HG03342 (cell line): ENCODE results near the gene PCSK1.
"Not testable (repeated sequence)": the region's sequence is repeated elsewhere in the genome, so short reads cannot be mapped to it uniquely, and the experiment has no call there.

Source experiments
- ATAC-seq: cut with Tn5 transposase; IDR thresholded peaks from one replicate; pipeline ENCODE4 v1.9.1; 2021; ENCODE audit warnings: mild to moderate bottlenecking, moderate library complexity; ENCODE audit not compliant: unreplicated experiment

PCSK1 gene

DNA sequence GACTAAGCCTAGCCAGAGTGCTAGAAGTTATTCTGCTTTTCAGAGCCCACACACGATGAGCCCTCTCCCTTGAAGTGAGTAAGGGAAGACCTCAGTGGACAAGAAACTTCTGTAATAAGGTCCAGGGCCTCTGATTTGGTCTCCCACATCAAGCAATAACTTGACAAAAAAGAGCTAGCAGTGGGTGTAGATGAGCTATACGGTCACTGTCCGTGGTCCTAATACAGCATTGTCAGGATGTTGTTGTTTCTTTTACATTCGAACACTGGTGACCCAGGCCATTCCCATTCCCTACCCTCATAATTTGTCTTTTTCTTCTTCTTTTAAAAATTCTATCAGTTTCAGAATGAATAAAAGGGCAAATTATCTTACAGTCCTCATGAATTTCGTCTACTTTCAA lies 5.2 kb downstream of the PCSK1 start:
- ATAC-seq = no peak

DNA sequence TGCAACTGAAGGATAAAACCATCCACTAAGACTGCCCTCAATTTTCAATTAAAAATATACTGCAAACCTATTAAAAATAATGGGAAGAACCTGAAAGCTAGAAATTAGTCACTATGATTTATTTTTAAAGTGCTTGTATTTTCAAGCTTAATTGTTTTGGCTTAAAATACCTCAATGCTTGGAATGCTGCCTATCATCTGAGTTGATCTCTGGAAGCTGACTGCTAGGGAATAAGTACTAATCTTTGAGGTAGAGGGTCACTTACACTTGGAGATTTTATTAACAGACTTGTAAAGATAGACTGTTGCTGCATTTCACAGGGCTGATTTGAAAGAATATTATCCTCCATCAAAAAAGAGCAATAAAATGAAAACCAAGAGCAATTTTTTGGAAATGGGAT lies 6.2 kb downstream of the PCSK1 start:
- ATAC-seq = no peak

DNA sequence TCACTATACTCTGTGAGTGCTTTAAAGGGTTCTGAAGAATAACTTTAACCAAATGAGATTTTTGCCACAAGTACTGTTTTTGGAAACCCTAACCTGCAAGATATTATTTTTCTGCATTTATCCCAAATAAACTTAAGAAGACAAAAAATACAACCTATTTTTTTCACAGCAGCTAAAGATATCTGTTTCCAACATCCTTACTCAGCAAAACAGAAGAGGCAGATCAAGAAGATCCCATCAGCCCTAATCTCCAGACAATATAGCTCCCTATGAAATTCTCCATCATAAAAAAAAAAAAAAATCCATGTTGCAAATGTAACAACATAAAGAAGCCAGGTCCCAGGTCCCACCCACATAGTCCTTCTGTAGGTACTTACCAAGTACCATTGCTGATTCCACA lies 7.6 kb downstream of the PCSK1 start:
- no peak for ATAC-seq

DNA sequence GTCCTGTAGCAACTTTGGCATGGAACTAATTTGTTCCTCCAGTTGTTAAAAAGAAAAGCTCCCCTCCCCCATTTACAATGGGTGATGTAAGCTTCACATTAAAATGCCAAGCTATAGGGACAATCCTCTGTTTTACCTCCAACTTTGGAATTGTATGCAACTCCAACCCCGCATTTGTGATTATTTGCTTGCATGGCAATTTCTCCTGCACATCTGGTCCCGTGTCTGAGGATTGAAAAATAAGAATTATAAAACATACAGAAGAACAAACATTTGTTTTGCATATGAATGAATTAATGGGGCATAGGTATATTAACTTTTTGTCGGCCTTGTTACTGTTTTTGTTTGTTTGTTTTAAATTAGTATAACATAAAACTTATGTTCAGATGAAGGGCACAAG lies 17.2 kb downstream of the PCSK1 start:
- no peak for ATAC-seq

DNA sequence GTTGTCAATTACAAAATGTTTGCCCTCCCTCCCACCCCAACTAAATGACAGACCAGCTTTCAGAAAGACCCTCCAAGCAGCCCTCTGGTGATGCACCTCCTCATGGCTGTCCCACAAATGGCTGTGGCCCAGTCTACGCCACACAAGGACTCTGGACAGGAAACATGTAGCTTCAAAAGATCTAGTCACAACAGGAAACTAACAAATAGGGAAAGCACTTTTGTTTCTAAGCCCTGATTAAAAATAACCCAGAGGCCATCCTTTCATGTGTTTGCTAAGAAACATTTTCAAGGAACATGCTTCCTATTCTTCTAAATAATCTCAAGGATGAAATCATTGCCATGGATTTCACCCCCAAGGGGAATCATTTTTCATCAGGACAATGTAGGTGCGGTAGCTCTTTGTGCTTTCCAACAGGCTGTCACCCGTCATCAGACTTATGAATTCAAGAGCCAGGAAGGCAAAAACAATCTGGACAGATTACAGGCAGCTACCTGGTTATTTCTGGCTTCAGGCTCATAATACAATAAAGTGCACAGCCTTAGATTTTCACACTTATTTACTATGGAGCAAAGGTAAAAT lies 20.1 kb downstream of the PCSK1 start:
- no peak for ATAC-seq

DNA sequence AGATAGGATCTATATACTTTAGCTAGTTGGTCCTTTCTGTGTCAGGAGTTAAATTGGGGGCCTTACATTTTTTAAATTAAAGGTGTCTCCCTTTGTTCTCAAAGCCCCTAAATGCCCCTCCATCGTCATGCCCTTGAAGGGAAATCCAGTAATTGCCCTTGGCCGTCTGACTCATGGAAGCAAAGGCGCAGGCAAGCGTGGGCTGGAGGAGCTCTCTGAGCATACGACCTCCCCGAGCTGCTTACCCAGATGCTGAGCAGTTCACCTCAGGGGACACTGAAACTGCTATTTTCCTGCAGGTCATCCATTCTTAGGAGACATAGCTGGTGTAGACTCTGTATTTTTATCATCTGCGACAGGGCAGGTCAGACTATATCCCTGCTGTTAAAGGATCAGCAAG lies 23.0 kb downstream of the PCSK1 start:
- no peak for ATAC-seq

DNA sequence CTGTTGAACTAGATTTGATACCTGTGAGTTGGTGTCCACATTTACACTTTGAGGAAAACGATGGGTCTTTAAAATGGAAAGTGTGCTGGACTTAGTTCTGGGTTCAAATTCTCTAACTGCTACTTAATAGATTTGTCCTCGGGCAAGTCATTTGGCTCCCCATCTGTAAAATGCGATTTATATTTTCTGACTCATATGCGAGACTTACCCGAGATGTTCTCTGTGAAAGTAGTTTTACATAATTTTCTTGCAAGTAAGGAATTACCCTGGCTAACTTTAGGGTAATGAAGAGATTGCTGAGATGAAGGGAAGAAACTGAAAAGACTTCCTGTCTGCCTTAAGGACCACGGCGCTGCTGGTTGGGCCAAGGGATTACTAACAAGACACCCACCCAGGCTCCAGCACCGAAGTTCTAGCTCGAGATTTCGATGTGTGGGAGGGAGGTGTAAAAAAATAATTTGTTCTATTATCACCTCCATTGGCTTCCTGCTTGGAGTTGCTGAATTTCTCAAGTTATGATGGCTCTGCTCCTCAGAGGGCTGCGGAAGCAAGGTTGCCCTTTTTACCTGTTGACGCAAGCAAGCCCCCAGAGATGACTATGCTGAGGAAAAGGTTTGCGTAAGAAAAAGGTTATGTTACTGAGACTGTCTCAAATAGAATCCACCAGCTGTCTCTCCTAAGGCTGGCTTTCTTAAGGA lies 24.1 kb downstream of the PCSK1 start:
- no peak for ATAC-seq

DNA sequence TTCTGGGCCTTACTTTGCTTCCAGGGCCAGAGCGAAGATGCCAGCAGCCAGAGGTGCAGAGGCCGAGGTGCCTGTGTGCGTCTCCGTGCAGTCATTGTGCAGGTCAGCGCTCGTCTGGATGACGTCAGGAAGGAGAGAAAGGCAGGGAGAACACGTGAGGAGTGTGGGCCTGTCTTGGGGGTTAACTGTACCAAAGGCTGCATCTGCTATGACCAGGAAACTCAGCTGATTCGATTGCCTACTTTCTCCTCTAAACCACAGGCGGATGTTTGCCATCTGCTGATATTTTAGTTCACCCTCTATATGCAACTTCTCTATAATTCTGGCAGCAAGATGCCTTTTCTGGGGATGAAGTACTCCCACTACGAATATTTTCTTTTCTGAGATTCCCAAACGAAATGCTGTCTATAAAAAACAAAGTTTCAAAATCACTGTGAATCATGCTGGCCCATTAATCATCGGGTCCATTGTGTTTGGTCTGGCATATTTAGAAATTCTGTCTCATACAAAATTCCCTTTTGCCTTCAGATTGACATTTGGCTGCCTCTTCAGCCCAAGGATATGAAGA lies 24.8 kb downstream of the PCSK1 start:
- ATAC-seq = no peak

DNA sequence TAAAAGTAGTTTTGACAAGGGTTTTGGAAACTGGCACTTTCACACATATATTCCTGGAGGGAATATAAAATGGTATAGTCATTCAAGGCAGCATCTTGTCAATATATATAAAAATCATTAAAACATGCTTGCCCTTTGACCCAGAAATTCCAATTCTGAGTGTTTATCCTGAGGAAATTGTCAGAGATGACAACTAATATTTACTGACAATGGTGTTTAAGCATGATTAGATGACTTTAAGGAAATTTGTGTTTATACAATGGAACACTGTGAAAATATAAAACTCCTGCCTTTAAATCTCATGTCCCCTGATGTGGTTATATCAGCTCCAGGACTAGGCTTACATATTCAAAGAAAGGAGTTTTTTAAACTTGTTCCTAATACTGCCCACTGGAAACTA lies 25.6 kb downstream of the PCSK1 start:
- no peak for ATAC-seq

DNA sequence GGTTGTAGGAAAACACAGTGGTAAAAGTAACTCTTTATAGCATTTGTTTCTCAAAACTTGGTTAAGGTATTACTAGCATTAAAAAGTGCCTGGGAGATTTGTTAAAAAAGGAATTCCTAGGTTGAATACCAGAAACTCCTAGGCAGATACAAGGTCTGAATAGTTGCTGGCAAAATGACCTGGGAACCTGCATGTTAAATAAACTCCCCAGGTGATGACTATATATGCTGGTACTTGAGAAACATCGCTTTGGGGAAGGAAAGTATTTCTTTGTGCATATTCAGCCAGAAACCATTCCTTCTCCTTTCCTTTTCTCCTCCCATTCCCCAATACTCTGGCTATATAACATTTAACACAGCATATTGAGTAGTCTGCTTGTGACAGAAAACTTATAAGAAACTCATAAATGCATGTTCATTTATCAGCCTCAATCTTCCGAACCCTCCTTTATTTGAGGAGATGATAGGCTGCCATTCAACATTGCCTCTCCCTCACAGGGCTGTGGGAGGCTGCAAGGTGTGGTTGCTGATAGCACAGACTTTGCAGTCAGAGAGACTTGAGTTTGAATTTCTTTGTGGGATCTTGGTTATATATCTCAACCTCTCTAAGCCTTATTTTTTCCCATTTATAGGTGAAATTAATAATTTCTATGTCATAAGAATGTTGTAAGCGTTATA lies 28.7 kb downstream of the PCSK1 start:
- ATAC-seq = no peak

DNA sequence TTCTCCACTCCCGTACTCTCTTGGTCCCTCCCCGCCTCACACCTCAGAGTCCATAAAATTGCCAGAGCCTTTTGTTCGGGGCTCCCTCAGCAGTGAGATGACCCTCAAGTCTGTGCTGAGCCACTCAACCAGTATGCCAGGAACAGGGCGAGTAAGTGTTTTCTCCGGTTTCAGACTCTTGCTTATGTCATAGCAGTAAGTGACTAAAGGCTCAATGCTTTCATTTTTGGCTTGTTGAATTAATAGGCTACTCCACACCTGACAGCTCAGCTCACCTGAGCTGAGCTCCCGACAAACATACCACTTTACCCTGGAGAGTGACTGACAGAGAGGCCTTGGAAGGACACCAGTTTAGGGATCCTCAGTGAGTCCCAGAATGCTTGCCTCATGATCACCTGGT lies 30.5 kb downstream of the PCSK1 start:
- ATAC-seq = no peak

DNA sequence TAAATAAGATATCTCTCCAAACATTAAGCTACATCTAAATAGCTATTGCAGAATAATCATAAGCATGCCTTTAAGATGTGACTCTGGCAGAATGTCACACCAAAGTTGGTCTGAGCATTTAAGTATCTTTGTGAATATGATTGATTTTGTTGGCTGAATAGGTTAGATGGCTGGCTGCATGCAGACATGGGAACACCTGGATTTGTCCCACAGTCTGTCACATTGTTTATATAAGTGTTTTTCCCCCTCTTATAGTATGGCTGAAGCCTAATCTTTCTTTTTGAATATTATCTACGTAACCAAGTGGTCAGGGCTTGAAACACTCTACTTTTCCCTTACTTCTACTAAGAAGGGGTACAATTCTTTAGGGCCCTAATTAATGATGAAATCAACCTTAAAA lies 36.2 kb downstream of the PCSK1 start:
- no peak for ATAC-seq

DNA sequence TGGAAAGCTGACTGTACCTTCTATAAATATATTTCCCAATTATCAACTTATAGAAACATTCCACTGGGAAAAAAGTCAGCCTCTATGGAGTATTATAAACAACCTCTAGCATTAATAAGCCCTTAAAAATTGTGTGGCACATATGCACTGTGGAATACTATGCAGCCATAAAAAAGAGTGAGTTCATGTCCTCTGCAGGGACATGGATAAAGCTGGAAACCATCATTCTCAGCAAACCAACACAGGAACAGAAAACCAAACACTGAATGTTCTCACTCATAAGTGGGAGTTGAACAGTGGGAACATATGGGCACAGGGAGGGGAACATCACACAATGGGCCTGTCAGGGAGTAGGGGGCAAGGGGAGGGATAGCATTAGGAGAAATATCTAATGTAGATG lies 37.8 kb downstream of the PCSK1 start:
- not testable (repeated sequence) for ATAC-seq

DNA sequence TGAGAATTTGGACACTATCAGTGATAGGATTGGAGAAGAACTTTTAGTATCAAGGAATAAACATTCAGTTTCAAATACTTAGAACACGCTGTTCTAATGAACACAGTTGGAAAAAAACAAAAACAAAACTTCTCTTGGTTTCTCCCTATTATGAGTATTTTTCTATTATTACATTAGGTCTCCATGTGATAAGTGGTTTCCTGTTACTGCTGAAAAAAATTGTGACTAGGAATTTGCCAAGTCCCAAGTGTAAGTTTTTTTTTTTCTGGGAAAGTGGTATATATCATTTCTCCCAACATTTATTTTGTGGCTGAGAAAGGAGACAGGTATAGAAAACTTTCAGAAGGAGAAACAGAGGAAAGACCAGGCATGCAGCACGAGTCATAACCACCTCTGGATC lies 41.1 kb downstream of the PCSK1 start:
- ATAC-seq = no peak

DNA sequence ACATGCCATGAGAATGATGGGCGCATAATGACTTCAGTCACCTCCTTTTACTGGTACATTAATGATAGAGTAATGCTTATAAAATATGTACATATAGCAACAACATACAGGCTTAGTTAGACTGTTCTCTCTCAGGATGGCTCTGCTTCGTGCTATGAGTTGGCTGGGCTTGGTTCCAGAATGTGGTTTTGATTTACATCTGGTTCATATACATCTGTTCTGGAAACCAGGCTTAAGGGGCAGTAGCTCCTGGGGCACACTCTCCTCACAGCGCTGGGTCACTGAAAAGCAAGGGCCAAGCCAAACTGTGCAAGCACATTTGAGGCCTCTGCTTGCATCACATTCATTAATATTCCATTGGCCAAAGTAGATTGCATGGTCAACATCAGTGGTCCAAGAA lies 44.9 kb downstream of the PCSK1 start:
- ATAC-seq = no peak

DNA sequence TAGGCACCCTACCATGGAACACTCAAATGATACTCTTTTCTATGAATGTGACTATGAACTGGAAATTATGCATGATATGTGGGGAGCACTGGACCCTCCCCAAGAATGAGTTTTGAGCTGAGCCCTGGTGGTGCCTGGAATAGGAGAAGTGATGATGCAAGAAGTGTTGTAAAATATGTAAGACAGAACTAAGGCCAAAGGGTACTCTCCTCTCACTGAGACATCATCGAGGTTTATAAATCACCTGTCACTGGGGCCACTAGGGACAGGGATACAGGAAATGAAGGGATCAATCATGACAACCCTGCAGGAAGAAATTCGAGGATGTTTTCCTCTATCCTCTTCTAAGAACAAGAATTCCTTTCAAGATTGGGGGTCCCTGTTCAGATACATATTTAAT lies 45.4 kb downstream of the PCSK1 start:
- ATAC-seq = no peak

DNA sequence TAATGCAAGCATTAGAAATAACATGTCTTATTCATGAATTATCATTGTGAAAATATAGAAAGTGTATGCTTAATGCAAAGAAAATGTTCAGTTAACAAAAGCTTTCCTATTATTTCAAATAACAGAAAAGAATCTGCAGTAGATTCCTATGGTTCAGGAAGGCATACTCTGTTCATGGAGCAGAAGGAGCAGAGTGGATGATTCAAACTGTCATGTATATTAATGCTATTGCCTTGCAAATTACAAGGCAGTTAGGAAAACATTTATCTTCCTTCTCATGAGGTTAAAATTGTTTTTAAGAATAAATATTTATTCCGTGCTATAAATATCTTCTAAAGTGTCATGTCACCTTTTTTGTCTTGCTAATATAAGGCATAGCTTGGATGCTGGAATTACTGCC lies 47.5 kb downstream of the PCSK1 start:
- no peak for ATAC-seq

DNA sequence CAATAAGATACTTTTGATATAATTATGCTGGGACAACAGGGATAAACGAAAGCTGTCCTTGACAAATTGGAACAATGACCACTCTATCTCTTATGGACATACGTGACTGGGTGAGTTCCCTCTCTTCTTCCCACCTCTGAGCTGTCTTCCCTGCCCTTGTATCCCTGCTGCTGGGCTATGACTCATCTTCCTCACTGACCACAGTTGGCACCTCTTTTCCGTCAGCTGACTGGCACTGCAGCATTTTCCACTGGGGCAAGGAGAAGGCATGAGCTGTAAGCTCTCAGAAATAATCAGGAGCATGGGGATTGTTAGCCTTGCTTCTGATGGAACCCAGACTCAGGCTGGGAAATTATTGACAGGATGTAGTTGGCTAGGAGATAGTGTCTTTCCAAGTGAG lies 48.7 kb downstream of the PCSK1 start:
- no peak for ATAC-seq

DNA sequence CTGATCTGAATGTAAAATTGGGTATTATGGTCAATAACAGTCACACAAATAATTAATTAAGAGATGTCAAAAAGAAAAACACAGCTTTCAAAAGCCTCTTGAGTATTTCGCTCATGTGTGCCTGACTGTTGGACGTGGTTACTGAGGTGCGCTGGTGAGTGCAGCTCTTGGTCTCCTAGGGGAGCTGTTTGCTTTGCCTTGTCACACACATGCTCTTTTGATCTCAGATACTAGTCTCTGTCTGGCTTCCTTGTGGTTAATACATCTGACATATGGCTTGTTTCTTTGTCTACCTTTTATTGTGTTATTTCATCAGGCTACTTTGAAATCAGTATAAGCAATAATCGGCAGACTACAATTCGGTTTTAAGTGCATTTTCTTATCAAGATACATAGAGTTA lies 51.5 kb downstream of the PCSK1 start:
- ATAC-seq = no peak

DNA sequence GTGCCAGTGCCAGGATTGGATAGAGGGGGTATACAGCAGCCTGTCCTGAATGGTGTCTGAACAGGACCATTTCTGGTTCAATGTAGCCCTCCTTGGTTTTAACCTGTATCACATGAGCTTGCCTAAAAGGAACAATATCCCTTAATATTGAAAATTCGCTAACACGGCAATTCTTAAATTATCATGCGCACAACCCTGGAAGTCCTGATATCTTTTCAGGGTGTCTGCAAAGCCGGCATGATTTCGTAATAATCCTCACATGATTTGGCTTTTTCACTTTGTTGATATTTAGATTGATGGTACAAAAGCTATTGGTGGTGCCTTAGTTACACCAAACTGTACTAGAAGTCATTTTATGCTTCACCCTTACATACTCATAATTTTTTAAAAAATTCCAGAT lies 53.2 kb downstream of the PCSK1 start:
- ATAC-seq = no peak

DNA sequence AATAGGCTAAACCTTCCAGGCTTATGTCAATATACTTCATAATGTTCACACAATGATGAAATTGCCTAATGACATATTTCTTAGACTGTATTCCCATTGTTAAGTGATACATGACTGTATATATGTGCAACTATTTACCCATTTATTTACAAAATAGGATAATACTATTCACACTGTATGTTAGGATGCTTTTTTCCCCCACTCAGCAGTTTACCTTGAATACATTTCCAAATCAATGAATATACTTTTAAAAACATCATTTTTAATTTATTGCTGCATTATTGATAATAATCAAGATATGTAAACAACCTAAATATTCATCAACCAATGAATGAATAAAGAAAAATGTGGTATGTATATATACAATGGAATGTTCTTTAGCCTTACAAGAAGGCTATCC lies 55.5 kb downstream of the PCSK1 start:
- ATAC-seq = no peak

DNA sequence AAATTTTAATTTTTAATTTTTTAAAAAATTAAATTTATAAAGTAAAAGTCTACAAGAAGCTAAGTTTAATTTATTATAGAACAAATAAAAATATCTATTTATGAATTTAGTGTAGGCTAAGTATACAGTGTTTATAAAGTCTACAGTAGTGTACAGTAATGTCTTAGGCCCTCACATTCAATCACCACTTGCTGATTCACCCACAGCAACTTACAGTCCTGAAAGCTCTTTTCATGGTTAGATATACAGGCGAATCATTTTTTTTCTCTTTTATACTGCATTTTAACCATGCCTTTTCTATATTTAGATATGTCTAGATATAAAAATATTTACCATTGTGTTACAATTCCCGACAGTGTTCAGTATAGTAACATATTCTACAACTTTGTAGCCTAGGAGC lies 55.9 kb downstream of the PCSK1 start:
- ATAC-seq = no peak
